Embryonic facial prominence (tissue), 1 donor: ENCODE measurements around the gene ERG.

Experiments used
- DNase-seq: peaks from one replicate; pipeline ENCODE4 v3.0.0-alpha.2; 2016; ENCODE audit errors: extremely low spot score

Gene ERG

GRCh38 chr21:38499296-38499695, 1.0 kb upstream of the ERG start:
- no peak for DNase-seq

- DNase-seq, result no peak
Observed at GRCh38 chr21:38496224-38496623, 2.1 kb downstream of the ERG start.

GRCh38 chr21:38495696-38496095, 2.6 kb downstream of the ERG start:
- DNase-seq, result no peak

- DNase-seq, result no peak
Observed at GRCh38 chr21:38495242-38495641, 3.0 kb downstream of the ERG start.

GRCh38 chr21:38494703-38495102, 3.6 kb downstream of the ERG start:
- DNase-seq, result no peak

- DNase-seq, result no peak
Observed at GRCh38 chr21:38494251-38494642, 4.0 kb downstream of the ERG start.

- no peak for DNase-seq
Observed at GRCh38 chr21:38493549-38494250, 4.6 kb downstream of the ERG start.

- no peak for DNase-seq
Observed at GRCh38 chr21:38492007-38492406, 6.3 kb downstream of the ERG start.

GRCh38 chr21:38491536-38491935, 6.7 kb downstream of the ERG start:
- DNase-seq, result no peak

GRCh38 chr21:38490411-38491020, 7.8 kb downstream of the ERG start:
- DNase-seq, result no peak

- DNase-seq, result no peak
Observed at GRCh38 chr21:38489729-38490128, 8.5 kb downstream of the ERG start.

GRCh38 chr21:38489271-38489652, 9.0 kb downstream of the ERG start:
- DNase-seq, result no peak

- no peak for DNase-seq
Observed at GRCh38 chr21:38488640-38489270, 9.5 kb downstream of the ERG start.

- no peak for DNase-seq
Observed at GRCh38 chr21:38487901-38488639, 10.2 kb downstream of the ERG start.

GRCh38 chr21:38486706-38487105, 11.6 kb downstream of the ERG start:
- DNase-seq, result no peak

GRCh38 chr21:38486221-38486620, 12.1 kb downstream of the ERG start:
- no peak for DNase-seq

- DNase-seq, result no peak
Observed at GRCh38 chr21:38479641-38480525, 18.4 kb downstream of the ERG start.

- no peak for DNase-seq
Observed at GRCh38 chr21:38478782-38479181, 19.5 kb downstream of the ERG start.

- DNase-seq, result no peak
Observed at GRCh38 chr21:38477226-38477625, 21.1 kb downstream of the ERG start.

- DNase-seq, result no peak
Observed at GRCh38 chr21:38476385-38476784, 21.9 kb downstream of the ERG start.

GRCh38 chr21:38475519-38475918, 22.8 kb downstream of the ERG start:
- DNase-seq, result no peak

- DNase-seq, result no peak
Observed at GRCh38 chr21:38474796-38475195, 23.5 kb downstream of the ERG start.
